OCI-LY3 (cell line): Measurements from ENCODE around the gene EIF4ENIF1.
"Not testable (repeated sequence)": the region's sequence is repeated elsewhere in the genome, so short reads cannot be mapped to it uniquely, and the experiment has no call there.

ENCODE experiments used
- EZH2phosphoT487 ChIP-seq: fragments of 200-600 bp; shearing (Covaris generic); IDR thresholded peaks from 2 replicates; pipeline ENCODE4 v1.6.1; 2018; ENCODE audit warnings: antibody characterized with exemption, mixed run types, low read depth
- TF ChIP-seq, protein P1 (sequence below): fragments of 200-600, 300-600 bp; sonication (generic); IDR thresholded peaks from 2 replicates; pipeline ENCODE4 v1.5.1; 2014; ENCODE audit warnings: antibody characterized with exemption, low read length, low read depth

DNA sequence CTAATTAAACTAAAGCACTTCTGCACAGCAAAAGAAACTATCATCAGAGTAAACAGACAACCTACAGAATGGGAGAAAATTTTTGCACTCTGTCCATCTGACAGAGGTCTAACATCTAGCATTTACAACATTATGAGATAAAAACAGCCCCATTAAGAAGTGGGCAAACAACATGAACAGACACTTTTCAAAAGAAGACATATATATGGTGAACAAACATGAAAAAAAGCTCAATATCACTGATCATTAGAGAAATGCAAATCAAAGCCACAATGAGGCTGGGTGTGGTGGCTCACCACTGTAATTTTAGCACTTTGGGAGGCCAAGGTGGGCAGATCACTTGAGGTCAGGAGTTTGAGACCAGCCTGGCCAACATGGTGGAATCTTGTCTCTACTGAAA, 17.9 kb upstream of the EIF4ENIF1 start:
- TF ChIP-seq, protein P1, sequence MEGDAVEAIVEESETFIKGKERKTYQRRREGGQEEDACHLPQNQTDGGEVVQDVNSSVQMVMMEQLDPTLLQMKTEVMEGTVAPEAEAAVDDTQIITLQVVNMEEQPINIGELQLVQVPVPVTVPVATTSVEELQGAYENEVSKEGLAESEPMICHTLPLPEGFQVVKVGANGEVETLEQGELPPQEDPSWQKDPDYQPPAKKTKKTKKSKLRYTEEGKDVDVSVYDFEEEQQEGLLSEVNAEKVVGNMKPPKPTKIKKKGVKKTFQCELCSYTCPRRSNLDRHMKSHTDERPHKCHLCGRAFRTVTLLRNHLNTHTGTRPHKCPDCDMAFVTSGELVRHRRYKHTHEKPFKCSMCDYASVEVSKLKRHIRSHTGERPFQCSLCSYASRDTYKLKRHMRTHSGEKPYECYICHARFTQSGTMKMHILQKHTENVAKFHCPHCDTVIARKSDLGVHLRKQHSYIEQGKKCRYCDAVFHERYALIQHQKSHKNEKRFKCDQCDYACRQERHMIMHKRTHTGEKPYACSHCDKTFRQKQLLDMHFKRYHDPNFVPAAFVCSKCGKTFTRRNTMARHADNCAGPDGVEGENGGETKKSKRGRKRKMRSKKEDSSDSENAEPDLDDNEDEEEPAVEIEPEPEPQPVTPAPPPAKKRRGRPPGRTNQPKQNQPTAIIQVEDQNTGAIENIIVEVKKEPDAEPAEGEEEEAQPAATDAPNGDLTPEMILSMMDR, result not testable (repeated sequence)
- TF ChIP-seq EZH2phosphoT487, result not testable (repeated sequence)
